NCI-H748 (cell line): ENCODE measurements around the gene MED10.
A peak's percentile ranks its signal among the peaks of the same experiment; 100 is the strongest.
"Not testable (repeated sequence)": the region's sequence is repeated elsewhere in the genome, so short reads cannot be mapped to it uniquely, and the experiment has no call there.

ENCODE experiments used
- DNase-seq: peaks from one replicate; lab custom pipeline; 2025; ENCODE audit not compliant: unreplicated experiment; lab: John Stamatoyannopoulos, UW

Gene MED10

GRCh38 chr5:6376974-6377520 lies 1.3 kb downstream of the MED10 start:
- DNase-seq: no peak

- DNase-seq: no peak
These were observed 5.1 kb downstream of the MED10 start for GRCh38 chr5:6373081-6373846.

- DNase-seq: no peak
These were observed 5.9 kb downstream of the MED10 start for GRCh38 chr5:6372251-6373080.

- no peak for DNase-seq
These were observed 7.1 kb downstream of the MED10 start for GRCh38 chr5:6371079-6371810.

GRCh38 chr5:6370580-6370979 lies 7.8 kb downstream of the MED10 start:
- DNase-seq: no peak

- DNase-seq: peak; percentile 71
These were observed 12.3 kb downstream of the MED10 start for GRCh38 chr5:6365977-6366590.

GRCh38 chr5:6365142-6365976 lies 13.0 kb downstream of the MED10 start:
- DNase-seq: no peak

GRCh38 chr5:6363454-6364011 lies 14.8 kb downstream of the MED10 start:
- not testable (repeated sequence) for DNase-seq

GRCh38 chr5:6362846-6363245 lies 15.5 kb downstream of the MED10 start:
- DNase-seq: no peak

- DNase-seq: no peak
These were observed 17.2 kb downstream of the MED10 start for GRCh38 chr5:6361101-6361500.

GRCh38 chr5:6360323-6361072 lies 17.8 kb downstream of the MED10 start:
- no peak for DNase-seq

- DNase-seq: no peak
These were observed 18.6 kb downstream of the MED10 start for GRCh38 chr5:6359555-6360322.

GRCh38 chr5:6358434-6358820 lies 19.9 kb downstream of the MED10 start:
- DNase-seq: no peak

- DNase-seq: not testable (repeated sequence)
These were observed 20.4 kb downstream of the MED10 start for GRCh38 chr5:6357817-6358433.

- peak; percentile 93 for DNase-seq
These were observed 21.7 kb downstream of the MED10 start for GRCh38 chr5:6356578-6357164.

- DNase-seq: no peak
These were observed 23.1 kb downstream of the MED10 start for GRCh38 chr5:6355294-6355693.

GRCh38 chr5:6354848-6355247 lies 23.5 kb downstream of the MED10 start:
- no peak for DNase-seq
